ENCODE results near the gene FOSL1.
A peak's percentile ranks its signal among the peaks of the same experiment; 100 is the strongest.

FOSL1 gene

DNA sequence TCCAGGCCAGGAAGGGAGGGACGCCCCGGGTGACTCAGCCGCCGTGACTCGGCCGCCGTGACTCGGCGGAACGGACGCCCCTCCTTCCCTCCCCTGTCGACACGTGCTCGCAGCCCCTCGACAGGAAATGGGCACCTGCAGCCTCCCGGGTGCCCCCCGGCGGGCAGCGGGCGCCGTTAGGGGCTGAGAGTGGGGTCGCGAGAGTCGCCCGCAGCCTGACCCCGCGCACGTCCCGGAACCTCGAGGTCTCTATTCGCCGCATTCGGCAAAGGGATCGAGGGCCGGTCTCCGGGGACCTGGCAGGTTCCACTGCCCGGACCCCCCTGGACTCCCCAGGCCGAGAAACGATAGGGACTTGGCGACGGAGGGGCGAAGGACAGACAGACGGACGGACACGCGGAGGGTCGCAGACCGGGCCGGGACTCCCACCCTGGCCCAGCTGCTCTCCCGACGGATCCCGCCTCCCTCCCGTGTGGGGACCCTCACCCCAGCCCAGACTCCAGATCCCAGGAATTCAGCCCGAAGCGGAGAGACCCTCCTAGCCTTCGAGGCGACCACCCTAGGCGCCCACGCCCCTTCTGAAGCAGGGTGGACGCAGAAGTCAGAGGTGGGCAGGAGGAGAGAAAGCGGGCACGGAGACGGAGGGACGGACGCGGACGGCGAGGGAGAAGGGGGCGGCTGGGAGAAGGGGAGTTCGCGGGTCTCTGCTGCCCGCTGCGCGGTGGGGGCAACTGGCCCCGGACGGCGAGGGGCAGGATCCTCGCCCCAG is 648 bp downstream of the FOSL1 start:
- TF ChIP-seq, protein P1, sequence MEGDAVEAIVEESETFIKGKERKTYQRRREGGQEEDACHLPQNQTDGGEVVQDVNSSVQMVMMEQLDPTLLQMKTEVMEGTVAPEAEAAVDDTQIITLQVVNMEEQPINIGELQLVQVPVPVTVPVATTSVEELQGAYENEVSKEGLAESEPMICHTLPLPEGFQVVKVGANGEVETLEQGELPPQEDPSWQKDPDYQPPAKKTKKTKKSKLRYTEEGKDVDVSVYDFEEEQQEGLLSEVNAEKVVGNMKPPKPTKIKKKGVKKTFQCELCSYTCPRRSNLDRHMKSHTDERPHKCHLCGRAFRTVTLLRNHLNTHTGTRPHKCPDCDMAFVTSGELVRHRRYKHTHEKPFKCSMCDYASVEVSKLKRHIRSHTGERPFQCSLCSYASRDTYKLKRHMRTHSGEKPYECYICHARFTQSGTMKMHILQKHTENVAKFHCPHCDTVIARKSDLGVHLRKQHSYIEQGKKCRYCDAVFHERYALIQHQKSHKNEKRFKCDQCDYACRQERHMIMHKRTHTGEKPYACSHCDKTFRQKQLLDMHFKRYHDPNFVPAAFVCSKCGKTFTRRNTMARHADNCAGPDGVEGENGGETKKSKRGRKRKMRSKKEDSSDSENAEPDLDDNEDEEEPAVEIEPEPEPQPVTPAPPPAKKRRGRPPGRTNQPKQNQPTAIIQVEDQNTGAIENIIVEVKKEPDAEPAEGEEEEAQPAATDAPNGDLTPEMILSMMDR (IDR thresholded peaks at IDR 0.05; ENCODE audit: low read depth, low read length), result no peak
- DNase-seq (ENCODE audit: low read depth, low spot score), result peak; percentile 79
- in situ Hi-C loops (cut with HindIII; ENCODE audit: low sequenced_read_pairs), result no loop called here
- peak overlapping the region; percentile 96 for H3K4me3 ChIP-seq (ENCODE audit: low read depth, low read length)

DNA sequence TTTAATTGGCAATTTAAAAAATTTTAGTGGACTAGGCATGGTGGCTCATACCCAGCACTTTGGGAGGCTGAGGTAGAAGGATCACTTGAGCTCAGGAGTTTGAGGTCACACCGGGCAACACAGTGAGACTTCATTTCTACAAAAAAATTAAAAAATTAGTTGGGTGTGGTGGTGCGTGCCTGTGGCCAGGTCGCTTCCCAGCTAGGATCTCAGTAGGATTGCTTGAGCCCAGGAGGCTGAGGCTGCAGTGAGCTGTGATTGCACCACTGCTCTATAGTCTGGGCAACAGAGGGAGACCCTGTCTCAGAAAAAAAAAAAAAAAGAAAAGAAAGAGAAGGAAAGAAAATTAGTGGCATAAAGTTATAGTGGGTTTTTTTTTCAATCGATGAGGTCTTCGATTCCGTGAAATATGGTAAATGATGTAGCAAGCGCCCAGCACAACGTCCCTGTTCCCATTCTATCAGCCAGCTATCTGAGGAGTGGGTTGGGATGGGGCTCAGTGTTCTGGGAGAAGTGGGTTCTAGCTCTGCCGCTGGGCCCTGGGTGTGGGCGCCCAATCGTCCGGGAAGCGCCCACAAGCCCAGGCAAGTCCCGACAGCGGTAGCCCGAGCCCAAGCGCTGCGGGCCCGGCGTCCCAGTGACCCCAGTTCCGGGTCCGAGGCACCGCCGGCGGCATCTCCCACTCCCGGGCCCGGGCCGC is 1.4 kb downstream of the FOSL1 start:
- H3K4me3 ChIP-seq (ENCODE audit: low read depth, low read length), result peak overlapping the region; percentile 96
- TF ChIP-seq, protein P1 (IDR thresholded peaks at IDR 0.05; ENCODE audit: low read depth, low read length), result no peak
- DNase-seq (ENCODE audit: low read depth, low spot score), result no peak
- in situ Hi-C loops (cut with HindIII; ENCODE audit: low sequenced_read_pairs), result no loop called here

DNA sequence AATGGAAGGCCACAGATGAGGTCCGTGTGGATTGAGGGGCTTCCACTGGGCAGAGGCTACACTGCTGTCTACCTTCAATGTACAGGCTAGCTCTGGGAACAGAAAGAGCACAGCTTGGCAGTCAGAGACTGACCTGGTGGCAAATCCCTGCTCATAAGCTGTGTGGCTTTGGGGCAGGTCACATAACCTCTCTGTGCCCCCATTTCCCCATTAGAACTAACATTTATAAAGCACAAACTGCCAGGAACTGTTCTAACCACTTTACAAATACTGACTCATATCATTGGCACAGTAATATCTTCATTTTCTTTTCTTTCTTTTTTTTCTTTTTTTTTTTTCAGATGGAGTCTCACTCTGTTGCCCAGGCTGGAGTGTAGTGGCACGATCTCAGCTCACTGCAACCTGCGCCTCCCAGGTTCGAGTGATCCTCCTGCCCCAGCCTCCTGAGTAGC is 3.1 kb downstream of the FOSL1 start:
- peak; percentile 43 for DNase-seq (ENCODE audit: low read depth, low spot score)
- TF ChIP-seq, protein P1 (IDR thresholded peaks at IDR 0.05; ENCODE audit: low read depth, low read length), result no peak
- in situ Hi-C loops (cut with HindIII; ENCODE audit: low sequenced_read_pairs), result no loop called here
- H3K4me3 ChIP-seq (ENCODE audit: low read depth, low read length), result no peak overlapping the region

DNA sequence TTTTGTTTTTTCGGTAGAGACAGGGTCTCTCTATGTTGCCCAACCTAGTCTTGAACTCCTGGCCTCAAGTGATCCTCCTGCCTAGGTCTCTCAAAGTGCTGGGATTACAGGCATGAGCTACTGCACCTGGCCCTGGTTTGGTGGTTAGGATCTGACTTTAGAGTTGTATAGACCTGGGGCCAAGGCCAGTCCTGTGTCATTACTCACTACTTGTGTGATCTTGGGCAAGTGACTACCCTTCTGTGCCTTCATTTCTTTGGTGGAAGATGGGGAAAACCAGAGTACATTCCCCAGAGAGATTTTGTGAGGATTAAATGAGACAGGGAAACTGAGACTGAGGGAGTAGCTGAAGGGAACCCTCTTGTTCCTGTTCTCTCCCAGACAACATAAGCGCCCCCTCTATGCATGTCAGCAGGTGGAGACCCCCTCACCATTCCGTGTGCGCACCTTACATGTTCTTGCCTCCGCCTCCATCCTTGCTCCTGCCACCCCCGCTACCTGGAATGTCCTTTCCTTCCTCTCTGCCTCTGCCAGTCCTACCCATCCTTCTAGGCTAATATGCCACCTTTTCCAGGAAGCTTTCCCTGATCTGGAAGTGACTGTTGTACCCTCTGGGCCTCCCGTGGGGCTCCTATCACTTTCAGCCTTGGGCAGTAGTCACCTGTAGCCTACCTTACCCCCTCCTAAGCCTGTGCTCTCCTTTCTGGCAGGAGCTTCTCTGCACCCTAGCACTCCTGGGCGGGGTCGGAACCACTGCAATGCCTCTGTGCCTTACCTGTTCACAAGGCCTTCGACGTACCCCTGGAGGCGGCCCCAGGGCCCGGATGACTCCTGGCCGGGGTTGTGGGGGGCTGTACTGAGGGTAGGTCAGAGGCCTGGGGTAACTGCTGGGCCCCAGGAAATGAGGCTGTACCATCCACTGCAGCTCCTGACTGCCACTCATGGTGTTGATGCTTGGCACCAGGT is 3.9 kb downstream of the FOSL1 start:
- no peak for DNase-seq (ENCODE audit: low read depth, low spot score)
- TF ChIP-seq, protein P1 (IDR thresholded peaks at IDR 0.05; ENCODE audit: low read depth, low read length), result no peak
- no peak overlapping the region for H3K4me3 ChIP-seq (ENCODE audit: low read depth, low read length)
- in situ Hi-C loops (cut with HindIII; ENCODE audit: low sequenced_read_pairs), result no loop called here

DNA sequence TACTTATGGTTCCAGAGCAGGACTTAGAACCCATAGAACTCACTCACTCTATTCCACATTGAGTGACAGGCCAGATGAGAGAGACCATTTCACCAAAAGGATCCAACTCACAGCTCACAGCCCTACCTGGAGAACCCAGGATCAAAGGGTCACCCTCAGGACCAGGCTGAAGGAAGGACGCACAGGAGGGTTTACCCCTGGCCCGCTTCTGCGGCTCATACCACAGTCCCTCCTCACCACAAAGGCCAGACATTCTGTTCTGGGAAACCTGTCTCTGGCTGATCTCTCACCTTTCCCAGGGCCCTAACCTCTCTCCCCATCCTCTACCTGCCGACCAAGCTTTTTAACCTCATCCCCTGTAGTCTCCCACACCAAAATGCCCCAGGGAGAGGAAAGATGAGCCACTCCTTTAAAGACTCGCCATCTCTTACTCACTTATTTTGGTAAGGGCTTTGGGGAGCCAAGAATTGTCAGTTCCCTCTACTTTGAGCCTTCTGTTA is 4.7 kb downstream of the FOSL1 start:
- H3K4me3 ChIP-seq (ENCODE audit: low read depth, low read length), result no peak overlapping the region
- TF ChIP-seq, protein P1 (IDR thresholded peaks at IDR 0.05; ENCODE audit: low read depth, low read length), result no peak
- DNase-seq (ENCODE audit: low read depth, low spot score), result no peak
- in situ Hi-C loops (cut with HindIII; ENCODE audit: low sequenced_read_pairs), result no loop called here

DNA sequence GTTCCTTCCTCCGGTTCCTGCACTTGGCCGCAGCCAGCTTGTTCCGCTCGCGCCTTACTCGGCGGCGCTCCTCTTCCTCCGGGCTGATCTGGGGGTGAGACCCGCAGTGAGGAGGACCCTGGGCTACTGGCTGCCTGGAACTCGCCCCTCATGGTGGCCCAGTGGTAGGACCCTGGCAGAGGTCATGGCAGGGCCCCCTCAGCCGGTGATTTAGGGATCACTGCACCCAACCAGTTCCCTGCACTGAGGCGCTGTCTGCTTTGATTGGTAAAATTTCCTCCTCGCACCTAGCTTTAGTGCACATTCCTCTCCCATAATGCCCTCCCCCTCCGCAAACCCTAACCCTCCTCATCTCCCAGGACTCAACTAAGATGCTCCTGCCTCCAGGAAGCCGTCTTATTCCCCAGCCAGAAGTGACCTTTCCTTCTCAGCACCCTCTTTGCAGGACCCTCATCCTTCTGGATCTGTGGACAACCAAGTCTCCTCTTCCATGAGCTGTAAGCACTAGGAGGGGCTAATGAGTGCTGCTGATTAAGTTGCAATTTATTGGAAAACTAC is 6.1 kb downstream of the FOSL1 start:
- H3K4me3 ChIP-seq (ENCODE audit: low read depth, low read length), result no peak overlapping the region
- TF ChIP-seq, protein P1 (IDR thresholded peaks at IDR 0.05; ENCODE audit: low read depth, low read length), result no peak
- DNase-seq (ENCODE audit: low read depth, low spot score), result no peak
- in situ Hi-C loops (cut with HindIII; ENCODE audit: low sequenced_read_pairs), result no loop called here

All from astrocyte of the spinal cord (primary cell).